HG03025 (cell line): ENCODE measurements around the gene TMEM235.
"Not testable (repeated sequence)": the region's sequence is repeated elsewhere in the genome, so short reads cannot be mapped to it uniquely, and the experiment has no call there.

Source experiments
- ATAC-seq: cut with Tn5 transposase; IDR thresholded peaks from one replicate; pipeline ENCODE4 v1.9.1; 2021; ENCODE audit warnings: mild to moderate bottlenecking, moderate library complexity; ENCODE audit not compliant: unreplicated experiment, low FRiP score

TMEM235 gene

GRCh38 chr17:78214706-78215061 lies 16.7 kb upstream of the TMEM235 start:
- ATAC-seq: no peak

GRCh38 chr17:78219396-78220150 lies 11.9 kb upstream of the TMEM235 start:
- no peak for ATAC-seq

GRCh38 chr17:78223061-78223460 lies 8.4 kb upstream of the TMEM235 start:
- no peak for ATAC-seq

GRCh38 chr17:78223765-78224164 lies 7.7 kb upstream of the TMEM235 start:
- ATAC-seq: no peak

GRCh38 chr17:78224231-78225087 lies 7.0 kb upstream of the TMEM235 start:
- no peak for ATAC-seq

GRCh38 chr17:78225088-78225865 lies 6.2 kb upstream of the TMEM235 start:
- no peak for ATAC-seq

- no peak for ATAC-seq
Observed at GRCh38 chr17:78226055-78226758, 5.2 kb upstream of the TMEM235 start.

GRCh38 chr17:78226759-78227454 lies 4.5 kb upstream of the TMEM235 start:
- no peak for ATAC-seq

- no peak for ATAC-seq
Observed at GRCh38 chr17:78227455-78227916, 3.9 kb upstream of the TMEM235 start.

- ATAC-seq: no peak
Observed at GRCh38 chr17:78228176-78228575, 3.3 kb upstream of the TMEM235 start.

- ATAC-seq: no peak
Observed at GRCh38 chr17:78230252-78230962, 1.0 kb upstream of the TMEM235 start.

- ATAC-seq: no peak
Observed at GRCh38 chr17:78231991-78232858, 794 bp downstream of the TMEM235 start.

- no peak for ATAC-seq
Observed at GRCh38 chr17:78232859-78233173, 1.4 kb downstream of the TMEM235 start.

GRCh38 chr17:78233678-78234077 lies 2.2 kb downstream of the TMEM235 start:
- no peak for ATAC-seq

- no peak for ATAC-seq
Observed at GRCh38 chr17:78234261-78234865, 2.9 kb downstream of the TMEM235 start.

GRCh38 chr17:78235022-78235421 lies 3.6 kb downstream of the TMEM235 start:
- not testable (repeated sequence) for ATAC-seq

- no peak for ATAC-seq
Observed at GRCh38 chr17:78235885-78236284, 4.5 kb downstream of the TMEM235 start.
